ENCODE measurements around the gene PPP1R8. TPM values are rescaled to one million over a fixed set of nuclear protein-coding genes. Genes with fewer than 3 reads are reported as not detected.
"Not testable (repeated sequence)": the region's sequence is repeated elsewhere in the genome, so short reads cannot be mapped to it uniquely, and the experiment has no call there.

PPP1R8 gene
- total and polyA plus RNA-seq, 2 of the 8 experiments (the other 6 are each of a cell fraction or from before 2014, with no cell fraction given), result 33.4 to 51.8 TPM

GRCh38 chr1:27871076-27871475 lies 40.5 kb downstream of the PPP1R8 start:
- H4K20me1 ChIP-seq (replicated peaks in 1 of 2; ENCODE audit: control insufficient read depth in 1 of 2, insufficient read depth in 2 of 2, low read length in 2 of 2); H3K4me3 ChIP-seq (ENCODE audit: extremely low read depth in 1 of 4, insufficient read depth in 2 of 4, low read depth in 3 of 4, low read length in 4 of 4); FAIRE-seq; H3K9ac ChIP-seq (replicated peaks in 1 of 4; ENCODE audit: extremely low read depth in 1 of 4, low read depth in 3 of 4, low read length in 3 of 4); H3K9me3 ChIP-seq (ENCODE audit: insufficient read depth in 2 of 2, low read depth in 1 of 2, low read length in 1 of 2); H4K8ac ChIP-seq (ENCODE audit: extremely low read depth, insufficient read depth, low read length); H2BK120ac ChIP-seq (replicated peaks; ENCODE audit: low read depth, low read length); H4K91ac ChIP-seq (replicated peaks; ENCODE audit: insufficient read length, low read length); H3K4me2 ChIP-seq (ENCODE audit: insufficient read depth in 1 of 2, low read depth in 2 of 2, low read length in 2 of 2); H3K27ac ChIP-seq (ENCODE audit: low read depth, low read length); H3K18ac ChIP-seq (ENCODE audit: extremely low read depth, low read length); H2AK5ac ChIP-seq (ENCODE audit: low read depth, low read length); H3K36me3 ChIP-seq (ENCODE audit: control insufficient read depth in 2 of 4, insufficient read depth in 4 of 4, low read length in 3 of 4); H3K27me3 ChIP-seq (replicated peaks in 1 of 4; ENCODE audit: control insufficient read depth in 3 of 4, extremely low read depth in 1 of 4, insufficient read depth in 3 of 4, low read length in 3 of 4); H3K56ac ChIP-seq (replicated peaks; ENCODE audit: insufficient read length, low read depth, low read length); H3K23me2 ChIP-seq (ENCODE audit: low read depth, low read length); H3K23ac ChIP-seq (ENCODE audit: insufficient read length); H4K5ac ChIP-seq (ENCODE audit: insufficient read length, low read depth, low read length); H3K79me1 ChIP-seq (ENCODE audit: low read depth, low read length); H2BK5ac ChIP-seq (ENCODE audit: low read depth, low read length); H2BK15ac ChIP-seq (ENCODE audit: low read length); H2AFZ ChIP-seq (ENCODE audit: low read length); H2BK20ac ChIP-seq (ENCODE audit: low read length); H3K14ac ChIP-seq (ENCODE audit: insufficient read length); H3K79me2 ChIP-seq (ENCODE audit: control insufficient read depth in 1 of 2, insufficient read depth in 2 of 2, low read length in 2 of 2); CTCF ChIA-PET (ENCODE audit: partially characterized antibody); H2BK12ac ChIP-seq (ENCODE audit: low read depth, low read length); H3K4ac ChIP-seq (replicated peaks; ENCODE audit: insufficient read length, low read depth, low read length); DNase-seq (ENCODE audit: low read depth in 1 of 2, low spot score in 2 of 2): not testable (repeated sequence)
- POLR2A ChIA-PET (ENCODE audit: partially characterized antibody), result interaction anchor here (1.0 kb wide), 2 partner anchors 8 to 89 kb away, joined by 3 read pairs; partner anchors contain the start of gene XKR8
- peaks cover 0 to 12% (median 8%) of the 10 kb centered on the region in 4 experiments; a peak in 6 of 7 replicates for H3K4me1 ChIP-seq (replicated peaks in 1 of 4; ENCODE audit: control insufficient read depth in 3 of 4, insufficient read depth in 4 of 4, low read length in 3 of 4)
- 95% methylated on average over 7 of the region's 7 CpGs; no CpG with 5 or more reads in 1 of the 2 experiments for WGBS, 2 experiments (ENCODE audit: extremely low coverage in 1 of 2, insufficient coverage in 1 of 2, insufficient read length in 1 of 2, insufficient replicate concordance in 2 of 2, low coverage in 1 of 2, low lambda C conversion rate in 2 of 2, missing lambda C conversion rate in 1 of 2)

All from H1 (cell line).